Measurements from ENCODE around the gene CELSR3. TPM values are rescaled to one million over a fixed set of nuclear protein-coding genes. Genes with fewer than 3 reads are reported as not detected.

CELSR3 gene
- polyA plus RNA-seq, 1 donor = 3.9 TPM

DNA sequence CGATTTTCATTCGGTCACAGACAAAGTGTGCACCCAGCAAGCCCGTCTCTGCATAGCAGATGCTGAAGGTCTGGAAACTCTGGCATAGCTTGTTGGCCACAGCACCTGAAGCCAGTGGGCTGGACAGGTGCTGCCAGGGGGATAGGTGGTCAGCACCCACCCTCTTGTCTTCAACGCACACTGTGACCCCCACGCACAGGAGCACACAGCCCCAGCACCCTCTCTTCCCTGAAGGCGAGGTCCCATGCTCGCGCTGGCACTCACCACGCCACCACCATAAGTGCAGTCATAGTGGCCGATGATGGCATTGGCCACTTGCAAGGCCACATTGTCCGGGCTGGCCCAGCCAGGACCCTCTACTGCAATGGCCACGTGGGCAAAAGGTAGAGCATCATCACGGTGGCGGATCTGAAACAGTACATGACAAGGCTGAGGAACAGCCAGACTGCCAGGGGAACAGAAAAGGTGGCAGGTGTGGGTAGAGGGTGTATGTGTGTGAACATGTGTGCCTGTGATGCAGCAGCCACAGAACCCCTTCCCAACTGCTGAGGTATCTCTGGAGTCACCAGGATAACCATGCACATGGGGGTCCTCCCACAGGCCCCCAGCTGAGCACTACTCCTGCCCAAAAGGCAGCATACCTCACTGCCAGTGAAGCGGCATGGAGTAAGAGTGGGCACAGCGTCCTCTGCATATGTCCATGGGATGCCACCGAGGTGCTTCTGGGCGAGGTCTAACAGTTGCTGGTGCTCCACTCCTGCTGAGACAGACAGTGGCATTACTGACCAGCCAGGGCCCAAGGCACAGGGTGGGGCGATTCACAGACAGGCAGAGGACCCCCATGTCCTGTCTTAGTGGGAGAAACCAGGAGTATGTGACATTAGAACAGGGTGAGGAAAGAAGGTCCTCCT, 61.7 kb downstream of the CELSR3 start:
- Histone ChIP-seq H3K4me1 (ENCODE audit: control insufficient read depth, insufficient read depth, low read length) (peaks cover under 1% of the 10 kb centered on the region), H3K4me3 (ENCODE audit: low read length) (no peak overlapping the region), H3K27ac (ENCODE audit: low read length) (no peak overlapping the region), H3K36me3 (ENCODE audit: control insufficient read depth, insufficient read depth, low read length) (peaks cover 78% of the 10 kb centered on the region), H3K9me3 (ENCODE audit: control insufficient read depth, low read depth, low read length) (no peaks in the 10 kb centered on the region), H3K27me3 (ENCODE audit: control insufficient read depth, insufficient read depth, low read length) (no peaks in the 10 kb centered on the region)
- WGBS (ENCODE audit: insufficient coverage, low lambda C conversion rate) = no CpG with 5 or more reads among the region's 19 CpGs
- no peak for DNase-seq

DNA sequence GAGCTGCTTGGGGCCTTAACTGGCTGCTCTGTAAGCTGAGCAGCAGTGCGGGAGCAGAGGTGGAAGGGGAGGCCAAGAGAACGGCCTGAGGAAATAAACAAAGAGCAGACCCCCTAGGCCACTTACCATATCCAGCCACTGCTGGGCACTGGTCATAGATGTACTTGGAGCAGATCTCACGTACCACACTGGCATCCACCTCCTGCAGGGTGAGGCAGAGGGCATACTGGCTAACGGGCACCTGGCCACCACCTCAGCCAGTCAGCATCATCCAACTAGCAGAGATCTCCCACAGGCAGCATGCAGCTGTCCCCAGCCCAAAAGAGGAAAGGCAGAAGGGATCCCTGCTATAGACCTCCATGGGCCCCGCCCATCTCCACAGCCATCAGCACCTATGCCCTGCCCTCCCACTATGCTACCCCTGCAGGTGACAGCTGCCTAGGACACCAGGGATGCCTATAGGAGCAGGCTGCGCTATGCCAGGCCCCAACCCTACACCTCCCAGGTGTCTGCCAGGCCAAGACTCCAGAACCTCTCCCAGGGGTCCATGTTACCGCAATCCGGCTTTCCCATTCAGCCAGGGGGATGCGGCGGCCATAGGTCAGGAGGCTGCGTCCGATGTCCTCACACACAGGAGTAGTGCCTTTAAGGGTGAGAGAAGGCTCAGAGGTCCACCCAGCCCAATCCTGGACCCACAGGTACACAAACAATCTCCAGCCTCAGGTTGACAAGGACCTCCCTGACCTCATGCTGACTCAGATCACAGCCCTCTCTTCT, 63.0 kb downstream of the CELSR3 start:
- H3K36me3 ChIP-seq (ENCODE audit: control insufficient read depth, insufficient read depth, low read length) = peaks cover 65% of the 10 kb centered on the region
- no peak overlapping the region for H3K4me3 ChIP-seq (ENCODE audit: low read length)
- no CpG with 5 or more reads among the region's 12 CpGs for WGBS (ENCODE audit: insufficient coverage, low lambda C conversion rate)
- no peak overlapping the region for H3K27ac ChIP-seq (ENCODE audit: low read length)
- H3K4me1 ChIP-seq (ENCODE audit: control insufficient read depth, insufficient read depth, low read length) = peaks cover 13% of the 10 kb centered on the region
- no peak for DNase-seq
- peaks cover 4% of the 10 kb centered on the region for H3K27me3 ChIP-seq (ENCODE audit: control insufficient read depth, insufficient read depth, low read length)
- H3K9me3 ChIP-seq (ENCODE audit: control insufficient read depth, low read depth, low read length) = no peaks in the 10 kb centered on the region

DNA sequence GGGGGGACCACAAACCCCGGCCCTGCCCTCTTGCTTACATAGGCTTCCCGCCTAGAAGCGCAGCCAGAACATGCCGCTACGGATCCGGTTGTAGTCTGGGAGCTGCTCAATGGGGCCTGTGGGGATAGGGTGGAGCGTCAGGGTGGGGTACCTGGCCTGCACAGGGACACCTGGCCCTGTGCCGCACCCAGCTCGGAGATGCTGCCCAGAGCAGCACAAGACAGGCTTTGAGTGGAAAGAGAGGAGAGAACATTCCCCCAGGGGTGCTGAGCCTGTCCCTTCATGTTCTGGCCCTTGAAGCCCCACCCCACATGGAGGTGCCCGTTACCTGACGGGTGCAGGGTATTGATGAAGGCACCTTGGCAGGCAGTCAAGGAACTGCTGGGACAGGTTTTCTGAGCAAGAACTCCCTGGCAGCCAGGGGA, 63.6 kb downstream of the CELSR3 start:
- no peak overlapping the region for H3K4me3 ChIP-seq (ENCODE audit: low read length)
- DNase-seq = no peak
- peaks cover 19% of the 10 kb centered on the region for H3K4me1 ChIP-seq (ENCODE audit: control insufficient read depth, insufficient read depth, low read length)
- peaks cover 10% of the 10 kb centered on the region for H3K27me3 ChIP-seq (ENCODE audit: control insufficient read depth, insufficient read depth, low read length)
- H3K9me3 ChIP-seq (ENCODE audit: control insufficient read depth, low read depth, low read length) = no peaks in the 10 kb centered on the region
- H3K27ac ChIP-seq (ENCODE audit: low read length) = no peak overlapping the region
- peaks cover 59% of the 10 kb centered on the region for H3K36me3 ChIP-seq (ENCODE audit: control insufficient read depth, insufficient read depth, low read length)
- WGBS (ENCODE audit: insufficient coverage, low lambda C conversion rate) = no CpG with 5 or more reads among the region's 11 CpGs

DNA sequence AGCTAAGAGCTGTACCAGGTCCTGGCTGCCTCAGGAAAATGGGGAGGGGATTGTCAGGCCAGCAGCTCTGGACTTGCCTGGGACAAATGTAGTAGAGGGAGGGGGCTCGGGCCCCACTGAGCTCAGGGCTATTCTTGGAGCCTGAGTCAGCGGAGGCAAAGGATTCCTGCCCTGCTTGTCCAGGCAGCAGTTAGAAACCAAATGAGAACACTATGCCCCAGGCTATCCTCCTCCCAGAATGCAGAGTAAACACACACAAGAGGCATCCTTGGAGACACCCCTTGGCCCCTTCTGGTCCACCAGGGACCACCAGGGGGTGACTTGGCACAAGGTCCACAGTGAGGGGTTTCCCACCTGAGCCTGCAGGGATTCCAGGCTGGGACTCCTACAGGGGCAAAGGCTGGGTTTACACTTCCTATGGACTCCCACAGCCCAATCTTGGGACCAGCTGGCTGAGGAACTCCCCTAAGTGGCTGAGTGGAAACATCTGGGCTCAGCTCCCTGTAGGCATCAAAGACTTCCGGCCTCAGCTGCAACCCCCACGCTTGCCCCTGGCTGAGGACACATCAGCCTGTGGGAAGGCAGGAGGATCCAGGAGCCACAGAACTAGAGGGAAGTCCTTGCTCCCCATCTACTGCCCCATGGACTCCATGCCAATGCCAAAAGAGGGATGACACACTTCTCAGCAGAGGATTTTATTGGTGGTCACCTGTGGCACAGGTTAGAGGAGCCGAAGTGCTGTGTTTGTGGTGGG, 64.2 kb downstream of the CELSR3 start:
- peaks cover 23% of the 10 kb centered on the region for H3K4me1 ChIP-seq (ENCODE audit: control insufficient read depth, insufficient read depth, low read length)
- H3K9me3 ChIP-seq (ENCODE audit: control insufficient read depth, low read depth, low read length) = no peaks in the 10 kb centered on the region
- WGBS (ENCODE audit: insufficient coverage, low lambda C conversion rate) = no CpG with 5 or more reads among the region's 5 CpGs
- H3K4me3 ChIP-seq (ENCODE audit: low read length) = no peak overlapping the region
- no peak overlapping the region for H3K27ac ChIP-seq (ENCODE audit: low read length)
- H3K27me3 ChIP-seq (ENCODE audit: control insufficient read depth, insufficient read depth, low read length) = peaks cover 12% of the 10 kb centered on the region
- H3K36me3 ChIP-seq (ENCODE audit: control insufficient read depth, insufficient read depth, low read length) = peaks cover 54% of the 10 kb centered on the region
- peak in 1 of 2 donors; percentile 15 for DNase-seq

GRCh38 chr3:48597408-48597800, 65.3 kb downstream of the CELSR3 start:
- peaks cover 12% of the 10 kb centered on the region for H3K27me3 ChIP-seq (ENCODE audit: control insufficient read depth, insufficient read depth, low read length)
- no CpG with 5 or more reads among the region's 6 CpGs for WGBS (ENCODE audit: insufficient coverage, low lambda C conversion rate)
- peaks cover 23% of the 10 kb centered on the region for H3K4me1 ChIP-seq (ENCODE audit: control insufficient read depth, insufficient read depth, low read length)
- DNase-seq = no peak
- peaks cover 45% of the 10 kb centered on the region for H3K36me3 ChIP-seq (ENCODE audit: control insufficient read depth, insufficient read depth, low read length)
- H3K4me3 ChIP-seq (ENCODE audit: low read length) = no peak overlapping the region
- no peaks in the 10 kb centered on the region for H3K9me3 ChIP-seq (ENCODE audit: control insufficient read depth, low read depth, low read length)
- no peak overlapping the region for H3K27ac ChIP-seq (ENCODE audit: low read length)

DNA sequence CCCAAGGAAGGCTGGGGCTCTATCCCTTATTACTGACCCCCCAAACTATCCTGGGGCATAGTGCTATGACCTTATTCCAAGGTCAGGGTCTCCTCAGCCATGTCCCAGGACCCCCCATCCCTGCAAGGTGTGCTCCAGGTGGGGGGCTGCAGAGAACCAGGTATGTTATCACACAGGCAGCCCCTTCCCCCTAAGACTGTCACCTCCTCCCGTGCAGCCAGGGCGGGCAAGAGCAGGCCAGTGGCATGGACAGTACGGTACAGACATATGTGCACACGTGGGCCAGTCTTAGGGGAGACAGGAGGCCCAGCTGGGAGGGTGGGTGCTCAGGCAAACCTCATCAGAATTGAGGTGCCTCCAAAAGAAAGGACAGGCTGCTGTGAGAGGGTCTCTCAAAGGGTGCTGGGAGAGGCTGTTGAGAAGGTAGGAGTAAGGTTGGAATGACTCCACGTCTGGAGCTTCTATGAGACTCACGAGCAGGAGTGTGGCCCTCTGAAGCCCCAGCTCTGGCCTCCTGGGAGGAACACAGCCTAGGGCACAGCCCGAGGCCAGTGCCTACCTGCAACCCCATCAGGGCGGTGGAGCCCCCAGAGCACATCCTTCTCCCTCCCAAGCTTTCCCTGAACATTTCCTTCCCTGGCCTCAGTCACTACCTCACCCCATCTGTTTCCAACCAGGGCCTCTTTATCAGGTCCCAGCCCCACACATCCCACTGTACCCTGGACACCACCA, 65.8 kb downstream of the CELSR3 start:
- no CpG with 5 or more reads among the region's 8 CpGs for WGBS (ENCODE audit: insufficient coverage, low lambda C conversion rate)
- Histone ChIP-seq H3K4me1 (ENCODE audit: control insufficient read depth, insufficient read depth, low read length) (peaks cover 23% of the 10 kb centered on the region), H3K27ac (ENCODE audit: low read length) (no peak overlapping the region), H3K27me3 (ENCODE audit: control insufficient read depth, insufficient read depth, low read length) (peaks cover 12% of the 10 kb centered on the region), H3K36me3 (ENCODE audit: control insufficient read depth, insufficient read depth, low read length) (peaks cover 45% of the 10 kb centered on the region), H3K4me3 (ENCODE audit: low read length) (no peak overlapping the region), H3K9me3 (ENCODE audit: control insufficient read depth, low read depth, low read length) (no peaks in the 10 kb centered on the region)
- no peak for DNase-seq

GRCh38 chr3:48596157-48596556, 66.5 kb downstream of the CELSR3 start:
- no peak for DNase-seq
- peaks cover 23% of the 10 kb centered on the region for H3K4me1 ChIP-seq (ENCODE audit: control insufficient read depth, insufficient read depth, low read length)
- H3K27me3 ChIP-seq (ENCODE audit: control insufficient read depth, insufficient read depth, low read length) = peaks cover 12% of the 10 kb centered on the region
- peak overlapping the region; percentile 4 for H3K27ac ChIP-seq (ENCODE audit: low read length)
- no CpG with 5 or more reads among the region's 5 CpGs for WGBS (ENCODE audit: insufficient coverage, low lambda C conversion rate)
- no peak overlapping the region for H3K4me3 ChIP-seq (ENCODE audit: low read length)
- no peaks in the 10 kb centered on the region for H3K9me3 ChIP-seq (ENCODE audit: control insufficient read depth, low read depth, low read length)
- H3K36me3 ChIP-seq (ENCODE audit: control insufficient read depth, insufficient read depth, low read length) = peaks cover 39% of the 10 kb centered on the region

GRCh38 chr3:48595526-48596121, 67.1 kb downstream of the CELSR3 start:
- Histone ChIP-seq H3K36me3 (ENCODE audit: control insufficient read depth, insufficient read depth, low read length) (peaks cover 33% of the 10 kb centered on the region), H3K4me1 (ENCODE audit: control insufficient read depth, insufficient read depth, low read length) (peaks cover 23% of the 10 kb centered on the region), H3K27ac (ENCODE audit: low read length) (peak overlapping the region; percentile 75), H3K27me3 (ENCODE audit: control insufficient read depth, insufficient read depth, low read length) (peaks cover 12% of the 10 kb centered on the region), H3K4me3 (ENCODE audit: low read length) (peak overlapping the region; percentile 52), H3K9me3 (ENCODE audit: control insufficient read depth, low read depth, low read length) (no peaks in the 10 kb centered on the region)
- peak; percentile 85 to 94 for DNase-seq
- no CpG with 5 or more reads among the region's 10 CpGs for WGBS (ENCODE audit: insufficient coverage, low lambda C conversion rate)

DNA sequence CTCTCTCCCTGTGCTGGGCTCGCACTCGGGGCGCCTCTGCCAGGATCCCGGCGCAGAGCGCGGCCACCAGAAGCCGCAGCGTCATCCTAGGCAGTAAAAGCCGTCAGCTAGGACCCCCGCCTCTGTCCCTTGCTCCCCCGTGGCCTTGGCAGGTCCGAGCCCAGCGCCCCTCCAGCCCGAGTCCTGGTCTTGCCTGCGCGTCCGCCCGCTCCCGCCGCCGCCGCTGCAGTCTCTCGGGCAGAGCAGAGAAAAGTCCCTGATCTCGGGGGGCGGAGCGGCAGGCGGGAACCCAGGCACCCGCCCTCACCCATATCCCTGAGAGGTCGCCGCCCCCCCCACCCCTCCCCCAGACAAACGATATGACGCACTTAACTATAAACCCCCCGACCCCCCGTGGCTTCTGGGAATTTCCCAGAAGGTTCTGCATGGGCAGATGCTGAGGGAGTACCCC, 67.6 kb downstream of the CELSR3 start, which contains the start of gene COL7A1:
Gene COL7A1 (minus strand): TSS at position 255 of the 451 bp plus-strand sequence. CDS start 170 bp downstream, at position 85.
- peak in 1 of 2 donors; percentile 38 for DNase-seq
- Histone ChIP-seq H3K36me3 (ENCODE audit: control insufficient read depth, insufficient read depth, low read length) (peaks cover 31% of the 10 kb centered on the region), H3K9me3 (ENCODE audit: control insufficient read depth, low read depth, low read length) (no peaks in the 10 kb centered on the region), H3K4me3 (ENCODE audit: low read length) (peak within 1 kb of the TSS; percentile 52), H3K27ac (ENCODE audit: low read length) (peak within 1 kb of the TSS; percentile 75), H3K4me1 (ENCODE audit: control insufficient read depth, insufficient read depth, low read length) (peaks cover 23% of the 10 kb centered on the region), H3K27me3 (ENCODE audit: control insufficient read depth, insufficient read depth, low read length) (peaks cover 12% of the 10 kb centered on the region)
- WGBS (ENCODE audit: insufficient coverage, low lambda C conversion rate) = no CpG with 5 or more reads among the region's 35 CpGs
